Smooth muscle cell (in vitro differentiated cells): Measurements from ENCODE around the gene GUCY1A2. TPM values are rescaled to one million over a fixed set of nuclear protein-coding genes. Genes with fewer than 3 reads are reported as not detected.

Experiments used
- DNase-seq: peaks from one replicate; lab custom pipeline; 2025; ENCODE audit not compliant: unreplicated experiment; lab: John Stamatoyannopoulos, UW
- H2AFZ ChIP-seq: fragments of 200-600 bp; sonication (generic); 2 replicates; pipeline ENCODE4 v1.6.0; 2016; ENCODE audit warnings: antibody characterized with exemption, low read depth, mild to moderate bottlenecking
- H3F3A ChIP-seq: fragments of 200-600 bp; sonication (generic); 2 replicates; pipeline ENCODE4 v1.6.0; 2017; ENCODE audit warnings: antibody characterized with exemption, low read depth
- H3K27ac ChIP-seq: fragments of 200-600 bp; sonication (generic); 2 replicates; pipeline ENCODE4 v1.5.1; 2016; ENCODE audit warnings: low read depth, mild to moderate bottlenecking
- H3K27me3 ChIP-seq: fragments of 200-600 bp; sonication (generic); 2 replicates; pipeline ENCODE4 v1.6.1; 2016; ENCODE audit warnings: low read depth, mild to moderate bottlenecking
- H3K36me3 ChIP-seq: fragments of 200-600 bp; sonication (generic); 2 replicates; pipeline ENCODE4 v1.5.1; 2016; ENCODE audit warnings: low read depth
- H3K4me1 ChIP-seq: fragments of 200-600 bp; sonication (generic); 2 replicates; pipeline ENCODE4 v1.5.1; 2016; ENCODE audit warnings: low read depth
- H3K4me2 ChIP-seq: fragments of 200-600 bp; sonication (generic); 2 replicates; pipeline ENCODE4 v1.6.0; 2016; ENCODE audit warnings: mild to moderate bottlenecking
- H3K4me3 ChIP-seq: fragments of 200-600 bp; sonication (generic); 2 replicates; pipeline ENCODE4 v1.5.1; 2016; ENCODE audit warnings: mild to moderate bottlenecking
- H3K79me2 ChIP-seq: fragments of 200-600 bp; sonication (generic); 2 replicates; pipeline ENCODE4 v1.6.0; 2016; ENCODE audit warnings: low read depth, mild to moderate bottlenecking
- H3K9ac ChIP-seq: fragments of 200-600 bp; sonication (generic); 2 replicates; pipeline ENCODE4 v1.6.0; 2016; ENCODE audit warnings: low read depth
- H3K9me3 ChIP-seq: fragments of 200-600 bp; sonication (generic); replicated peaks from 2 replicates; pipeline ENCODE4 v1.5.1; 2016; ENCODE audit warnings: low read depth
- H4K20me1 ChIP-seq: fragments of 200-600 bp; sonication (generic); 2 replicates; pipeline ENCODE4 v1.6.0; 2016; ENCODE audit warnings: low read depth
- CTCF ChIP-seq: fragments of 200-600 bp; sonication (generic); IDR thresholded peaks from 2 replicates; pipeline ENCODE4 v1.5.1; 2017; ENCODE audit warnings: borderline replicate concordance, mild to moderate bottlenecking, antibody characterized with exemption; ENCODE audit not compliant: insufficient read depth, poor library complexity, severe bottlenecking
- WGBS: methylation state at CpG from one replicate; pipeline ENCODE4 v1.1.7; 2016; ENCODE audit warnings: low lambda C conversion rate; 5-methylcytosine and 5-hydroxymethylcytosine counted together
- polyA plus RNA-seq: library from polyadenylated mRNA; unstranded; fragments of >200 nt; fragmentation: Nextera tagmentation; extraction: Ambion mirVana; gene quantifications from 2 replicates; pipeline ENCODE4 v1.2.1, GENCODE V29; 2016
- total RNA-seq: library from RNA; depleted of rRNA; stranded (reverse); fragments of >200 nt; gene quantifications from 2 replicates; pipeline ENCODE4 v1.2.3, GENCODE V29; 2014

The GUCY1A2 gene
- total and polyA plus RNA-seq, 2 experiments from 2014 or later, result 0.08 to 1.1 TPM

GRCh38 chr11:107040433-107041087, 22.3 kb upstream of the GUCY1A2 start:
- Histone ChIP-seq H3K9ac (no peak overlapping the region), H3F3A (no peaks in the 10 kb centered on the region), H3K4me2 (no peak overlapping the region), H3K4me1 (peaks cover 5% of the 10 kb centered on the region), H3K27me3 (no peaks in the 10 kb centered on the region), H4K20me1 (no peaks in the 10 kb centered on the region), H2AFZ (no peak overlapping the region), H3K9me3 (no peaks in the 10 kb centered on the region), H3K27ac (peak overlapping the region; percentile 78), H3K36me3 (no peaks in the 10 kb centered on the region), H3K4me3 (no peak overlapping the region), H3K79me2 (no peaks in the 10 kb centered on the region)
- no peak for DNase-seq
- 67% methylated on average over 2 of the region's 2 CpGs for WGBS
- TF ChIP-seq CTCF, result no peak

- Histone ChIP-seq H3K36me3 (no peaks in the 10 kb centered on the region), H3K9ac (no peak overlapping the region), H2AFZ (no peak overlapping the region), H3F3A (no peaks in the 10 kb centered on the region), H3K4me2 (no peak overlapping the region), H3K79me2 (no peaks in the 10 kb centered on the region), H3K9me3 (no peaks in the 10 kb centered on the region), H3K4me1 (no peaks in the 10 kb centered on the region), H3K27me3 (peaks cover 61% of the 10 kb centered on the region), H4K20me1 (no peaks in the 10 kb centered on the region), H3K4me3 (no peak overlapping the region), H3K27ac (no peak overlapping the region)
- no peak for DNase-seq
- no peak for TF ChIP-seq CTCF
Measured at GRCh38 chr11:107025673-107026072, 7.4 kb upstream of the GUCY1A2 start.

GRCh38 chr11:107020594-107020993, 2.3 kb upstream of the GUCY1A2 start:
- no peaks in the 10 kb centered on the region for H3K79me2 ChIP-seq
- no peaks in the 10 kb centered on the region for H3K4me1 ChIP-seq
- no peak for TF ChIP-seq CTCF
- H4K20me1 ChIP-seq, result peaks cover 4% of the 10 kb centered on the region
- H3K4me3 ChIP-seq, result no peak overlapping the region
- DNase-seq, result no peak
- H3K9me3 ChIP-seq, result no peaks in the 10 kb centered on the region
- H3K27me3 ChIP-seq, result peaks cover 65% of the 10 kb centered on the region
- H2AFZ ChIP-seq, result no peak overlapping the region
- 83% methylated on average over 2 of the region's 2 CpGs for WGBS
- no peak overlapping the region for H3K27ac ChIP-seq
- H3K9ac ChIP-seq, result no peak overlapping the region
- no peaks in the 10 kb centered on the region for H3F3A ChIP-seq
- no peak overlapping the region for H3K4me2 ChIP-seq
- no peaks in the 10 kb centered on the region for H3K36me3 ChIP-seq

GRCh38 chr11:107018902-107019493, 722 bp upstream of the GUCY1A2 start:
- Histone ChIP-seq H3K9ac (no peak overlapping the region), H4K20me1 (peaks cover 4% of the 10 kb centered on the region), H3K4me2 (peak overlapping the region; percentile 94), H3K4me1 (no peaks in the 10 kb centered on the region), H3K27ac (no peak overlapping the region), H3F3A (no peaks in the 10 kb centered on the region), H3K4me3 (peak overlapping the region; percentile 67), H3K9me3 (no peaks in the 10 kb centered on the region), H3K27me3 (peaks cover 62% of the 10 kb centered on the region), H2AFZ (peak overlapping the region; percentile 1), H3K79me2 (no peaks in the 10 kb centered on the region), H3K36me3 (no peaks in the 10 kb centered on the region)
- whole genome bisulfite sequencing, result 5% methylated on average over 36 of the region's 36 CpGs
- peak; percentile 58 for DNase-seq
- TF ChIP-seq CTCF, result no peak
